HepG2 (cell line): ENCODE results near the gene CMTM4. TPM values are rescaled to one million over a fixed set of nuclear protein-coding genes. Genes with fewer than 3 reads are reported as not detected.

ENCODE experiments used
- ATF5 ChIP-seq: sonication (generic); formaldehyde crosslinking; IDR thresholded peaks from 2 replicates; pipeline ENCODE4 v1.4.0; 2020; ENCODE audit warnings: mild to moderate bottlenecking, low read depth, missing genetic modification reagents
- BRF2 ChIP-seq: sonication (generic); formaldehyde crosslinking; IDR thresholded peaks from 2 replicates; pipeline ENCODE4 v1.8.1; 2022; ENCODE audit warnings: mild to moderate bottlenecking, missing genetic modification reagents
- GZF1 ChIP-seq: sonication (generic); formaldehyde crosslinking; IDR thresholded peaks from 2 replicates; pipeline ENCODE4 v1.5.1; 2020; ENCODE audit warnings: mild to moderate bottlenecking, missing genetic modification reagents
- KLF13 ChIP-seq: sonication (generic); formaldehyde crosslinking; IDR thresholded peaks from 2 replicates; pipeline ENCODE4 v1.4.0; 2020; ENCODE audit warnings: mild to moderate bottlenecking, missing genetic modification reagents
- MBD4 ChIP-seq: IDR thresholded peaks from 2 replicates; pipeline ENCODE4 v1.6.1; 2012; ENCODE audit warnings: low read length, inconsistent platforms, borderline replicate concordance
- MTA1 ChIP-seq: sonication (generic); formaldehyde crosslinking; IDR thresholded peaks from 2 replicates; pipeline ENCODE4 v1.4.0; 2020; ENCODE audit warnings: missing genetic modification reagents, mild to moderate bottlenecking, borderline replicate concordance
- MTA3 ChIP-seq: sonication (generic); formaldehyde crosslinking; IDR thresholded peaks from 2 replicates; pipeline ENCODE4 v1.4.0; 2020; ENCODE audit warnings: missing genetic modification reagents
- PBX3 ChIP-seq: sonication (generic); formaldehyde crosslinking; IDR thresholded peaks from 2 replicates; pipeline ENCODE4 v1.8.1; 2023; ENCODE audit warnings: missing genetic modification reagents, inconsistent platforms, borderline replicate concordance
- STAT5B ChIP-seq: sonication (generic); formaldehyde crosslinking; IDR thresholded peaks from 2 replicates; pipeline ENCODE4 v1.4.0; 2020; ENCODE audit warnings: missing genetic modification reagents
- ZIK1 ChIP-seq: sonication (generic); formaldehyde crosslinking; IDR thresholded peaks from 2 replicates; pipeline ENCODE4 v1.5.0; 2020; ENCODE audit warnings: mild to moderate bottlenecking, low read depth, missing genetic modification reagents, borderline replicate concordance
- ZMAT5 ChIP-seq: sonication (generic); formaldehyde crosslinking; IDR thresholded peaks from 2 replicates; pipeline ENCODE4 v1.5.0; 2020; ENCODE audit warnings: mild to moderate bottlenecking, low read depth, missing genetic modification reagents, borderline replicate concordance
- ZNF318 ChIP-seq: sonication (generic); formaldehyde crosslinking; IDR thresholded peaks from 2 replicates; pipeline ENCODE4 v1.4.0; 2020; ENCODE audit warnings: mild to moderate bottlenecking, missing genetic modification reagents
- ZNF552 ChIP-seq: sonication (generic); formaldehyde crosslinking; IDR thresholded peaks from 2 replicates; pipeline ENCODE4 v1.9.0; 2022; ENCODE audit warnings: missing genetic modification reagents, mild to moderate bottlenecking, borderline replicate concordance
- ZNF567 ChIP-seq: sonication (generic); formaldehyde crosslinking; IDR thresholded peaks from 2 replicates; pipeline ENCODE4 v1.8.1; 2023; ENCODE audit warnings: mild to moderate bottlenecking, missing genetic modification reagents, borderline replicate concordance
- ZNF773 ChIP-seq: sonication (generic); formaldehyde crosslinking; IDR thresholded peaks from 2 replicates; pipeline ENCODE4 v1.4.0; 2020; ENCODE audit warnings: missing genetic modification reagents, borderline replicate concordance
- ZSCAN20 ChIP-seq: sonication (generic); formaldehyde crosslinking; IDR thresholded peaks from 2 replicates; pipeline ENCODE4 v1.4.0; 2020; ENCODE audit warnings: missing genetic modification reagents, mild to moderate bottlenecking, borderline replicate concordance
- polyA plus RNA-seq, 8 experiments: library from polyadenylated mRNA; depleted of rRNA in 3 of 8; stranded (reverse) in 7 of 8; unstranded in 1 of 8; fragments of >200 nt; fragmentation: Illumina TruSeq in 4 of 8; extraction: Trizol in 4 of 8; gene quantifications; 2 replicates each; pipeline versions ENCODE4 v1.2.1 to v1.2.3, GENCODE V29; 2011 to 2016; ENCODE audit warnings: low read depth in 4 of 8, missing spikeins in 1 of 8, mixed read lengths in 1 of 8; ENCODE audit not compliant: insufficient read depth in 1 of 8
- total RNA-seq, 5 experiments: library from RNA; depleted of rRNA; stranded (reverse); fragments of >200 nt; fragmentation: Illumina TruSeq; extraction: Trizol; gene quantifications; 2 replicates each; pipeline ENCODE4 v1.2.3, GENCODE V29; 2016; ENCODE audit warnings: low read depth in 1 of 5

Gene CMTM4
- total and polyA plus RNA-seq, 2 of the 13 experiments (the other 11 are each of a cell fraction or from before 2014, with no cell fraction given), result 32.0 to 36.3 TPM

GRCh38 chr16:66608241-66609138 lies 88.1 kb downstream of the CMTM4 start (continued):
- TF ChIP-seq PBX3 (no peak), ZNF318 (CRISPR knock-in tag) (peak; percentile 91), MBD4 (no peak), STAT5B (no peak), ZIK1 (no peak), GZF1 (CRISPR knock-in tag) (peak; percentile 51; the same call in 1 of the 2 replicates), ZNF567 (CRISPR knock-in tag) (0 out of 2 replicates have a peak, but pooled peaks have one; percentile 86), ZMAT5 (no peak), ZNF552 (CRISPR knock-in tag) (0 out of 2 replicates have a peak, but pooled peaks have one; percentile 33), ATF5 (0 out of 2 replicates have a peak, but pooled peaks have one; percentile 52), ZSCAN20 (CRISPR knock-in tag) (peak; percentile 61; the same call in 1 of the 2 replicates), ZNF773 (no peak), KLF13 (CRISPR knock-in tag) (peak; percentile 55; the same call in 1 of the 2 replicates), MTA3 (CRISPR knock-in tag) (no peak), BRF2 (CRISPR knock-in tag) (peak; percentile 69; the same call in 1 of the 2 replicates), MTA1 (0 out of 2 replicates have a peak, but pooled peaks have one; percentile 48)
